ENCODE results near the gene DNAH1.

The DNAH1 gene

GRCh38 chr3:52349131-52349530, 33.0 kb downstream of the DNAH1 start:
- Histone ChIP-seq H3K79me1 (ENCODE audit: low read length) (no peaks in the 10 kb centered on the region), H3K4me3 (ENCODE audit: low read length) (no peak overlapping the region), H3K4ac (ENCODE audit: low read depth, low read length) (no peak overlapping the region), H4K8ac (ENCODE audit: low read depth, low read length) (no peak overlapping the region), H2BK5ac (ENCODE audit: low read length) (no peak overlapping the region), H3K23ac (ENCODE audit: low read length) (no peak overlapping the region), H3K79me2 (ENCODE audit: control insufficient read depth, insufficient read depth, low read length) (no peaks in the 10 kb centered on the region), H2BK120ac (ENCODE audit: low read depth, low read length) (no peak overlapping the region), H3K56ac (ENCODE audit: low read length) (no peak overlapping the region), H3K4me2 (ENCODE audit: low read length) (no peak overlapping the region), H3K9ac (ENCODE audit: low read length) (no peak overlapping the region), H3K27ac (ENCODE audit: low read depth, low read length) (no peak overlapping the region), H3K36me3 (ENCODE audit: control insufficient read depth, insufficient read depth, low read length) (no peaks in the 10 kb centered on the region), H2AK5ac (ENCODE audit: low read length) (no peak overlapping the region), H3K4me1 (ENCODE audit: control insufficient read depth, low read depth, low read length) (no peaks in the 10 kb centered on the region), H2BK15ac (replicated peaks; ENCODE audit: low read depth) (no peak overlapping the region), H4K5ac (ENCODE audit: low read length) (no peak overlapping the region), H3K27me3 (ENCODE audit: insufficient read depth, low read length, poor library complexity) (no peaks in the 10 kb centered on the region), H3K18ac (ENCODE audit: low read length) (no peak overlapping the region)
- no CpG with 5 or more reads among the region's 11 CpGs for WGBS (ENCODE audit: extremely low coverage, insufficient coverage, low lambda C conversion rate)
- DNase-seq: no peak

GRCh38 chr3:52349611-52350395, 33.7 kb downstream of the DNAH1 start:
- Histone ChIP-seq H3K79me2 (ENCODE audit: control insufficient read depth, insufficient read depth, low read length) (no peaks in the 10 kb centered on the region), H3K56ac (ENCODE audit: low read length) (no peak overlapping the region), H4K8ac (ENCODE audit: low read depth, low read length) (no peak overlapping the region), H3K79me1 (ENCODE audit: low read length) (no peaks in the 10 kb centered on the region), H3K18ac (ENCODE audit: low read length) (no peak overlapping the region), H2BK15ac (replicated peaks; ENCODE audit: low read depth) (no peak overlapping the region), H3K9ac (ENCODE audit: low read length) (no peak overlapping the region), H3K23ac (ENCODE audit: low read length) (no peak overlapping the region), H3K27me3 (ENCODE audit: insufficient read depth, low read length, poor library complexity) (no peaks in the 10 kb centered on the region), H3K4ac (ENCODE audit: low read depth, low read length) (no peak overlapping the region), H2BK120ac (ENCODE audit: low read depth, low read length) (no peak overlapping the region), H3K27ac (ENCODE audit: low read depth, low read length) (no peak overlapping the region), H2BK5ac (ENCODE audit: low read length) (no peak overlapping the region), H3K4me1 (ENCODE audit: control insufficient read depth, low read depth, low read length) (no peaks in the 10 kb centered on the region), H3K4me2 (ENCODE audit: low read length) (no peak overlapping the region), H4K5ac (ENCODE audit: low read length) (no peak overlapping the region), H3K4me3 (ENCODE audit: low read length) (no peak overlapping the region), H3K36me3 (ENCODE audit: control insufficient read depth, insufficient read depth, low read length) (no peaks in the 10 kb centered on the region), H2AK5ac (ENCODE audit: low read length) (no peak overlapping the region)
- no CpG with 5 or more reads among the region's 19 CpGs for WGBS (ENCODE audit: extremely low coverage, insufficient coverage, low lambda C conversion rate)
- no peak for DNase-seq

GRCh38 chr3:52350416-52350815, 34.3 kb downstream of the DNAH1 start:
- no peak overlapping the region for H4K5ac ChIP-seq (ENCODE audit: low read length)
- no CpG with 5 or more reads among the region's 7 CpGs for WGBS (ENCODE audit: extremely low coverage, insufficient coverage, low lambda C conversion rate)
- H3K79me1 ChIP-seq (ENCODE audit: low read length): no peaks in the 10 kb centered on the region
- H2AK5ac ChIP-seq (ENCODE audit: low read length): no peak overlapping the region
- no peak overlapping the region for H3K18ac ChIP-seq (ENCODE audit: low read length)
- H3K4me1 ChIP-seq (ENCODE audit: control insufficient read depth, low read depth, low read length): no peaks in the 10 kb centered on the region
- no peak overlapping the region for H3K4me3 ChIP-seq (ENCODE audit: low read length)
- H2BK120ac ChIP-seq (ENCODE audit: low read depth, low read length): no peak overlapping the region
- H3K27ac ChIP-seq (ENCODE audit: low read depth, low read length): no peak overlapping the region
- H3K23ac ChIP-seq (ENCODE audit: low read length): no peak overlapping the region
- H3K9ac ChIP-seq (ENCODE audit: low read length): no peak overlapping the region
- H2BK5ac ChIP-seq (ENCODE audit: low read length): no peak overlapping the region
- H3K56ac ChIP-seq (ENCODE audit: low read length): no peak overlapping the region
- H3K79me2 ChIP-seq (ENCODE audit: control insufficient read depth, insufficient read depth, low read length): no peaks in the 10 kb centered on the region
- DNase-seq: no peak
- no peaks in the 10 kb centered on the region for H3K27me3 ChIP-seq (ENCODE audit: insufficient read depth, low read length, poor library complexity)
- no peak overlapping the region for H3K4me2 ChIP-seq (ENCODE audit: low read length)
- no peak overlapping the region for H2BK15ac ChIP-seq (replicated peaks; ENCODE audit: low read depth)
- H4K8ac ChIP-seq (ENCODE audit: low read depth, low read length): no peak overlapping the region
- no peak overlapping the region for H3K4ac ChIP-seq (ENCODE audit: low read depth, low read length)
- no peaks in the 10 kb centered on the region for H3K36me3 ChIP-seq (ENCODE audit: control insufficient read depth, insufficient read depth, low read length)

GRCh38 chr3:52350981-52351761, 35.1 kb downstream of the DNAH1 start:
- Histone ChIP-seq H3K79me2 (ENCODE audit: control insufficient read depth, insufficient read depth, low read length) (no peaks in the 10 kb centered on the region), H2BK5ac (ENCODE audit: low read length) (no peak overlapping the region), H3K18ac (ENCODE audit: low read length) (no peak overlapping the region), H3K9ac (ENCODE audit: low read length) (no peak overlapping the region), H3K4ac (ENCODE audit: low read depth, low read length) (no peak overlapping the region), H3K79me1 (ENCODE audit: low read length) (no peaks in the 10 kb centered on the region), H4K5ac (ENCODE audit: low read length) (no peak overlapping the region), H2AK5ac (ENCODE audit: low read length) (no peak overlapping the region), H2BK120ac (ENCODE audit: low read depth, low read length) (no peak overlapping the region), H4K8ac (ENCODE audit: low read depth, low read length) (no peak overlapping the region), H3K27ac (ENCODE audit: low read depth, low read length) (no peak overlapping the region), H3K56ac (ENCODE audit: low read length) (no peak overlapping the region), H3K36me3 (ENCODE audit: control insufficient read depth, insufficient read depth, low read length) (no peaks in the 10 kb centered on the region), H2BK15ac (replicated peaks; ENCODE audit: low read depth) (no peak overlapping the region), H3K4me1 (ENCODE audit: control insufficient read depth, low read depth, low read length) (no peaks in the 10 kb centered on the region), H3K4me3 (ENCODE audit: low read length) (no peak overlapping the region), H3K4me2 (ENCODE audit: low read length) (no peak overlapping the region), H3K23ac (ENCODE audit: low read length) (no peak overlapping the region), H3K27me3 (ENCODE audit: insufficient read depth, low read length, poor library complexity) (no peaks in the 10 kb centered on the region)
- DNase-seq: no peak
- no CpG with 5 or more reads among the region's 11 CpGs for WGBS (ENCODE audit: extremely low coverage, insufficient coverage, low lambda C conversion rate)

GRCh38 chr3:52351762-52352368, 35.7 kb downstream of the DNAH1 start:
- Histone ChIP-seq H3K27ac (ENCODE audit: low read depth, low read length) (no peak overlapping the region), H3K4ac (ENCODE audit: low read depth, low read length) (no peak overlapping the region), H4K8ac (ENCODE audit: low read depth, low read length) (no peak overlapping the region), H3K9ac (ENCODE audit: low read length) (no peak overlapping the region), H3K27me3 (ENCODE audit: insufficient read depth, low read length, poor library complexity) (no peaks in the 10 kb centered on the region), H2AK5ac (ENCODE audit: low read length) (no peak overlapping the region), H2BK15ac (replicated peaks; ENCODE audit: low read depth) (no peak overlapping the region), H3K79me1 (ENCODE audit: low read length) (no peaks in the 10 kb centered on the region), H3K23ac (ENCODE audit: low read length) (no peak overlapping the region), H2BK120ac (ENCODE audit: low read depth, low read length) (no peak overlapping the region), H3K36me3 (ENCODE audit: control insufficient read depth, insufficient read depth, low read length) (no peaks in the 10 kb centered on the region), H2BK5ac (ENCODE audit: low read length) (no peak overlapping the region), H3K4me3 (ENCODE audit: low read length) (no peak overlapping the region), H3K4me2 (ENCODE audit: low read length) (no peak overlapping the region), H3K56ac (ENCODE audit: low read length) (no peak overlapping the region), H4K5ac (ENCODE audit: low read length) (no peak overlapping the region), H3K18ac (ENCODE audit: low read length) (no peak overlapping the region), H3K79me2 (ENCODE audit: control insufficient read depth, insufficient read depth, low read length) (no peaks in the 10 kb centered on the region), H3K4me1 (ENCODE audit: control insufficient read depth, low read depth, low read length) (no peaks in the 10 kb centered on the region)
- no CpG with 5 or more reads among the region's 13 CpGs for WGBS (ENCODE audit: extremely low coverage, insufficient coverage, low lambda C conversion rate)
- DNase-seq: no peak
